SK-N-SH treated with all-trans-retinoic acid at 6 μM for 48 hours (cell line): ENCODE measurements around the gene POU3F3.

ENCODE experiments used
- ATAC-seq: fragments of 200-7000 bp; cut with Tn5 transposase; 3 replicates; pipeline ENCODE4 v1.9.1; 2020; ENCODE audit warnings: mild to moderate bottlenecking, moderate library complexity
- ARNTL ChIP-seq: fragments of 450-650 bp; formaldehyde crosslinking; IDR thresholded peaks from 2 replicates; pipeline ENCODE4 v1.5.0; 2020; ENCODE audit warnings: low read depth, mild to moderate bottlenecking, moderate library complexity, borderline replicate concordance
- BACH2 ChIP-seq: fragments of 250-450 bp; sonication (Bioruptor Pico); IDR thresholded peaks from 2 replicates; pipeline ENCODE4 v1.9.0; 2021; ENCODE audit warnings: mild to moderate bottlenecking, borderline replicate concordance
- CSDC2 ChIP-seq: fragments of 250-450 bp; sonication (Bioruptor Pico); IDR thresholded peaks from 2 replicates; pipeline ENCODE4 v1.5.0; 2020; ENCODE audit warnings: mild to moderate bottlenecking, moderate library complexity
- ESRRG ChIP-seq: fragments of 250-450 bp; sonication (Bioruptor Pico); IDR thresholded peaks from 2 replicates; pipeline ENCODE4 v1.6.1; 2021; ENCODE audit warnings: mild to moderate bottlenecking
- GLIS3 ChIP-seq: fragments of 250-450 bp; sonication (Bioruptor Pico); IDR thresholded peaks from 2 replicates; pipeline ENCODE4 v1.5.0; 2020; ENCODE audit warnings: mild to moderate bottlenecking, moderate library complexity
- ISL1 ChIP-seq: fragments of 250-450 bp; sonication (Bioruptor Pico); IDR thresholded peaks from 2 replicates; pipeline ENCODE4 v2.1.2; 2022; ENCODE audit warnings: mild to moderate bottlenecking, moderate library complexity
- POU6F1 ChIP-seq: fragments of 250-450 bp; sonication (Bioruptor Pico); IDR thresholded peaks from 2 replicates; pipeline ENCODE4 v1.8.0; 2021; ENCODE audit warnings: low read depth, mild to moderate bottlenecking, moderate library complexity, borderline replicate concordance
- PPARA ChIP-seq: fragments of 250-450 bp; sonication (Bioruptor Pico); IDR thresholded peaks from 2 replicates; pipeline ENCODE4 v1.5.0; 2020; ENCODE audit warnings: mild to moderate bottlenecking, borderline replicate concordance
- SNAI2 ChIP-seq: fragments of 250-450 bp; sonication (Bioruptor Pico); IDR thresholded peaks from 2 replicates; pipeline ENCODE4 v1.5.0; 2020; ENCODE audit warnings: mild to moderate bottlenecking, moderate library complexity
- TCF4 ChIP-seq: fragments of 250-450 bp; sonication (Bioruptor Pico); IDR thresholded peaks from 2 replicates; pipeline ENCODE4 v1.8.0; 2021; ENCODE audit warnings: mild to moderate bottlenecking, moderate library complexity, borderline replicate concordance
- TOX ChIP-seq: fragments of 250-450 bp; sonication (Bioruptor Pico); IDR thresholded peaks from 2 replicates; pipeline ENCODE4 v1.8.0; 2021; ENCODE audit warnings: mild to moderate bottlenecking, moderate library complexity, borderline replicate concordance
- ZC3H10 ChIP-seq: fragments of 250-450 bp; sonication (Bioruptor Pico); IDR thresholded peaks from 2 replicates; pipeline ENCODE4 v1.5.1; 2021; ENCODE audit warnings: mild to moderate bottlenecking, moderate library complexity
- ZFP30 ChIP-seq: fragments of 450-650 bp; formaldehyde crosslinking; IDR thresholded peaks from 2 replicates; pipeline ENCODE4 v1.5.0; 2022; ENCODE audit warnings: mild to moderate bottlenecking, moderate library complexity
- ZNF565 ChIP-seq: fragments of 450-650 bp; formaldehyde crosslinking; conservative IDR thresholded peaks from 2 replicates; pipeline ENCODE4 v1.5.0; 2020; ENCODE audit warnings: low read depth, mild to moderate bottlenecking, moderate library complexity
- ZNF70 ChIP-seq: fragments of 450-650 bp; formaldehyde crosslinking; IDR thresholded peaks from 2 replicates; pipeline ENCODE4 v1.5.0; 2020; ENCODE audit warnings: mild to moderate bottlenecking, moderate library complexity
- ZNF8 ChIP-seq: fragments of 450-650 bp; formaldehyde crosslinking; IDR thresholded peaks from 2 replicates; pipeline ENCODE4 v1.5.0; 2020; ENCODE audit warnings: mild to moderate bottlenecking, moderate library complexity
- TF ChIP-seq, protein P1 (sequence below): fragments of 250-450 bp; sonication (Bioruptor Pico); IDR thresholded peaks from 2 replicates; pipeline ENCODE4 v1.5.0; 2020; ENCODE audit warnings: mild to moderate bottlenecking, moderate library complexity
- TF ChIP-seq, protein P2 (sequence below): fragments of 250-450 bp; sonication (Bioruptor Pico); IDR thresholded peaks from 2 replicates; pipeline ENCODE4 v1.8.0; 2020; ENCODE audit warnings: mild to moderate bottlenecking, moderate library complexity, borderline replicate concordance

The POU3F3 gene

DNA sequence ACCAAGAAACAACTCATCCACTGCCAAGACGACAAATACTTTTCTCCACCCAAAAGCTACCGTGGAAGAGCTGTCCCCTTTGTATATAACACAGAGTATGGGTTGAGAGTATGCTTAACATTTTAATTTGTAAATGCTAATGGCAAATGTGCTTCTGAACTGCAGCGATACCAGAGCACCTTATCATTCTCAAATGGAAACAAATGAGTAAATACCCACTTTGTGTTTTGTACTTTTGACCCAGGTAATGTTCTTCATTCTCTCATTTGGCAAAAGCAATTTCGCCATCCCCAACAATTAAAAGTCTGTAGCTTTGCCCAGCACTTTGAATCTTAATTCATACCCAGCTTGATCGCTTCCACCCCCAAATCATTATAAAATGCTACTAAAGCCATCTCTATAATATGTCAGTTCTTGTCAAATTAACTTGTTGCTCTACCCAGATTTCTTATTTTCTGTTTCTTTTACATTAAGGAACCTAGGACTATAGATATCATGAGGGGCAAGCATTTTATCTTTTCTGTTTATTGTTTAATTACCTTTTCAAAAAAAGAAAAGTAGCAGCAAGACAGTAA, 6.2 kb upstream of the POU3F3 start:
- ATAC-seq: no peak
- TF ChIP-seq, protein P1, sequence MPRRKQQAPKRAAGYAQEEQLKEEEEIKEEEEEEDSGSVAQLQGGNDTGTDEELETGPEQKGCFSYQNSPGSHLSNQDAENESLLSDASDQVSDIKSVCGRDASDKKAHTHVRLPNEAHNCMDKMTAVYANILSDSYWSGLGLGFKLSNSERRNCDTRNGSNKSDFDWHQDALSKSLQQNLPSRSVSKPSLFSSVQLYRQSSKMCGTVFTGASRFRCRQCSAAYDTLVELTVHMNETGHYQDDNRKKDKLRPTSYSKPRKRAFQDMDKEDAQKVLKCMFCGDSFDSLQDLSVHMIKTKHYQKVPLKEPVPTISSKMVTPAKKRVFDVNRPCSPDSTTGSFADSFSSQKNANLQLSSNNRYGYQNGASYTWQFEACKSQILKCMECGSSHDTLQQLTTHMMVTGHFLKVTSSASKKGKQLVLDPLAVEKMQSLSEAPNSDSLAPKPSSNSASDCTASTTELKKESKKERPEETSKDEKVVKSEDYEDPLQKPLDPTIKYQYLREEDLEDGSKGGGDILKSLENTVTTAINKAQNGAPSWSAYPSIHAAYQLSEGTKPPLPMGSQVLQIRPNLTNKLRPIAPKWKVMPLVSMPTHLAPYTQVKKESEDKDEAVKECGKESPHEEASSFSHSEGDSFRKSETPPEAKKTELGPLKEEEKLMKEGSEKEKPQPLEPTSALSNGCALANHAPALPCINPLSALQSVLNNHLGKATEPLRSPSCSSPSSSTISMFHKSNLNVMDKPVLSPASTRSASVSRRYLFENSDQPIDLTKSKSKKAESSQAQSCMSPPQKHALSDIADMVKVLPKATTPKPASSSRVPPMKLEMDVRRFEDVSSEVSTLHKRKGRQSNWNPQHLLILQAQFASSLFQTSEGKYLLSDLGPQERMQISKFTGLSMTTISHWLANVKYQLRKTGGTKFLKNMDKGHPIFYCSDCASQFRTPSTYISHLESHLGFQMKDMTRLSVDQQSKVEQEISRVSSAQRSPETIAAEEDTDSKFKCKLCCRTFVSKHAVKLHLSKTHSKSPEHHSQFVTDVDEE (CRISPR knock-in tag): no peak
- TF ChIP-seq, all 23 proteins: peak for 0

GRCh38 chr2:104848526-104848925, 5.4 kb upstream of the POU3F3 start:
- TF ChIP-seq TOX (CRISPR knock-in tag) (no peak), ISL1 (no peak), ZNF565 (CRISPR knock-in tag) (no peak), ARNTL (no peak), ZFP30 (CRISPR knock-in tag) (no peak), ZNF8 (CRISPR knock-in tag) (no peak)
- TF ChIP-seq, all 23 proteins: peak for 0

GRCh38 chr2:104849101-104849500, 4.8 kb upstream of the POU3F3 start:
- no peak for ATAC-seq
- TF ChIP-seq ZNF8 (CRISPR knock-in tag) (no peak), ZFP30 (CRISPR knock-in tag) (no peak), CSDC2 (CRISPR knock-in tag) (no peak), ESRRG (CRISPR knock-in tag) (no peak), ZC3H10 (CRISPR knock-in tag) (no peak)

More at GRCh38 chr2:104848526-104848925, 5.4 kb upstream of the POU3F3 start:
- ATAC-seq: no peak

- peak; percentile 56 for ATAC-seq
- TF ChIP-seq TCF4 (CRISPR knock-in tag) (no peak), ZNF565 (CRISPR knock-in tag) (no peak)
- TF ChIP-seq, all 23 proteins: peak for 0
These were observed 4.2 kb upstream of the POU3F3 start for GRCh38 chr2:104849618-104850141.

- no peak for ATAC-seq
- TF ChIP-seq TCF4 (CRISPR knock-in tag): no peak
- TF ChIP-seq ZNF8 (CRISPR knock-in tag): no peak
- TF ChIP-seq POU6F1 (CRISPR knock-in tag): no peak
- TF ChIP-seq ZNF70: no peak
- TF ChIP-seq ESRRG (CRISPR knock-in tag): no peak
- TF ChIP-seq PPARA (CRISPR knock-in tag): no peak
- no peak for TF ChIP-seq ISL1
- no peak for TF ChIP-seq TOX (CRISPR knock-in tag)
- no peak for TF ChIP-seq BACH2 (CRISPR knock-in tag)
- TF ChIP-seq ARNTL: no peak
- TF ChIP-seq ZNF565 (CRISPR knock-in tag): no peak
- no peak for TF ChIP-seq GLIS3
- TF ChIP-seq SNAI2: no peak
- no peak for TF ChIP-seq ZFP30 (CRISPR knock-in tag)
- no peak for TF ChIP-seq ZC3H10 (CRISPR knock-in tag)
- TF ChIP-seq CSDC2 (CRISPR knock-in tag): no peak
- TF ChIP-seq, protein P2, sequence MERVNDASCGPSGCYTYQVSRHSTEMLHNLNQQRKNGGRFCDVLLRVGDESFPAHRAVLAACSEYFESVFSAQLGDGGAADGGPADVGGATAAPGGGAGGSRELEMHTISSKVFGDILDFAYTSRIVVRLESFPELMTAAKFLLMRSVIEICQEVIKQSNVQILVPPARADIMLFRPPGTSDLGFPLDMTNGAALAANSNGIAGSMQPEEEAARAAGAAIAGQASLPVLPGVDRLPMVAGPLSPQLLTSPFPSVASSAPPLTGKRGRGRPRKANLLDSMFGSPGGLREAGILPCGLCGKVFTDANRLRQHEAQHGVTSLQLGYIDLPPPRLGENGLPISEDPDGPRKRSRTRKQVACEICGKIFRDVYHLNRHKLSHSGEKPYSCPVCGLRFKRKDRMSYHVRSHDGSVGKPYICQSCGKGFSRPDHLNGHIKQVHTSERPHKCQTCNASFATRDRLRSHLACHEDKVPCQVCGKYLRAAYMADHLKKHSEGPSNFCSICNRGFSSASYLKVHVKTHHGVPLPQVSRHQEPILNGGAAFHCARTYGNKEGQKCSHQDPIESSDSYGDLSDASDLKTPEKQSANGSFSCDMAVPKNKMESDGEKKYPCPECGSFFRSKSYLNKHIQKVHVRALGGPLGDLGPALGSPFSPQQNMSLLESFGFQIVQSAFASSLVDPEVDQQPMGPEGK (CRISPR knock-in tag): no peak
These were observed 3.3 kb upstream of the POU3F3 start for GRCh38 chr2:104850361-104851290.
